Effector memory CD4-positive, alpha-beta T cell (primary cell): Measurements from ENCODE around the gene IL31.

ENCODE experiments used
- DNase-seq, 3 donors: peaks; one replicate each; pipeline ENCODE4 v3.0.0-alpha.2; 2020
- H3K27ac ChIP-seq: 2 replicates; pipeline ENCODE4 v1.7.0; 2013; ENCODE audit warnings: mild to moderate bottlenecking, low read length, moderate library complexity; ENCODE audit not compliant: insufficient read depth, poor library complexity, severe bottlenecking
- H3K27me3 ChIP-seq: replicated peaks from 2 replicates; pipeline ENCODE4 v1.7.0; 2013; ENCODE audit warnings: mild to moderate bottlenecking, low read length; ENCODE audit not compliant: insufficient read depth, control insufficient read depth, poor library complexity, severe bottlenecking
- H3K36me3 ChIP-seq: 2 replicates; pipeline ENCODE4 v1.7.0; 2013; ENCODE audit warnings: mild to moderate bottlenecking, low read length, moderate library complexity; ENCODE audit not compliant: control insufficient read depth, insufficient read depth
- H3K4me1 ChIP-seq: 2 replicates; pipeline ENCODE4 v1.7.0; 2013; ENCODE audit warnings: low read length, mild to moderate bottlenecking; ENCODE audit not compliant: control insufficient read depth, insufficient read depth, poor library complexity, severe bottlenecking
- H3K4me3 ChIP-seq: 2 replicates; pipeline ENCODE4 v1.7.0; 2013; ENCODE audit warnings: low read length, low read depth, mild to moderate bottlenecking; ENCODE audit not compliant: insufficient read depth, poor library complexity, severe bottlenecking
- H3K9me3 ChIP-seq: 2 replicates; pipeline ENCODE4 v1.7.0; 2013; ENCODE audit warnings: mild to moderate bottlenecking, low read length, moderate library complexity; ENCODE audit not compliant: control insufficient read depth

The IL31 gene

GRCh38 chr12:122135437-122136031 is 38.5 kb downstream of the IL31 start:
- Histone ChIP-seq H3K36me3 (peaks cover 41% of the 10 kb centered on the region), H3K27ac (no peak overlapping the region), H3K27me3 (no peaks in the 10 kb centered on the region), H3K4me3 (no peak overlapping the region), H3K4me1 (no peaks in the 10 kb centered on the region), H3K9me3 (no peaks in the 10 kb centered on the region)
- DNase-seq, result no peak

GRCh38 chr12:122133192-122133950 is 40.6 kb downstream of the IL31 start:
- no peaks in the 10 kb centered on the region for H3K9me3 ChIP-seq
- no peaks in the 10 kb centered on the region for H3K27me3 ChIP-seq
- no peak for DNase-seq
- H3K36me3 ChIP-seq, result peaks cover 54% of the 10 kb centered on the region
- no peak overlapping the region for H3K4me3 ChIP-seq
- H3K4me1 ChIP-seq, result no peaks in the 10 kb centered on the region
- no peak overlapping the region for H3K27ac ChIP-seq

GRCh38 chr12:122130150-122130549 is 43.9 kb downstream of the IL31 start:
- no peaks in the 10 kb centered on the region for H3K9me3 ChIP-seq
- no peaks in the 10 kb centered on the region for H3K4me1 ChIP-seq
- H3K36me3 ChIP-seq, result peaks cover 64% of the 10 kb centered on the region
- H3K27me3 ChIP-seq, result no peaks in the 10 kb centered on the region
- no peak for DNase-seq
- H3K27ac ChIP-seq, result no peak overlapping the region
- no peak overlapping the region for H3K4me3 ChIP-seq

GRCh38 chr12:122129131-122129530 is 44.9 kb downstream of the IL31 start:
- Histone ChIP-seq H3K9me3 (no peaks in the 10 kb centered on the region), H3K36me3 (peaks cover 63% of the 10 kb centered on the region), H3K4me3 (no peak overlapping the region), H3K27ac (no peak overlapping the region), H3K27me3 (no peaks in the 10 kb centered on the region), H3K4me1 (no peaks in the 10 kb centered on the region)
- DNase-seq, result no peak

DNA sequence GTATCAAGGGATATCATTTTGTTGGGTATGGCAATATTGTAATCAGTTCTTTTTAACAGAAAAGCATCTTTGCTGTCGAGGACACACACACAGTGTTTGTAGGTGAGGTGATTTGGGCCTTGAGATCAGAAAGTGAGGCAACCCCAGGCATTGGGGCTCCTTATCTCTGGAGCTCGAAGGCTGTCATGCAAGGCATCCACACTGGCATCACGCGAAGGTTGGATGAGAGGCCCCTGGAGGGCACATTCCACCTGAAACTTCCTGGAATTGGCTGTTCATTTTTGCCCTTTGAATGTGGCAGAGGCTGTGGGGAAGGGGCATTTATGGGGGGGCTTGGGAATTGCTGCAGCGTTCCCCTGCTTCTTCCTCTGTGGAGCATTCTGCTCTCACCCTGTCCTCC is 45.5 kb downstream of the IL31 start:
- Histone ChIP-seq H3K9me3 (no peaks in the 10 kb centered on the region), H3K4me3 (no peak overlapping the region), H3K4me1 (peaks cover under 1% of the 10 kb centered on the region), H3K27ac (no peak overlapping the region), H3K36me3 (peaks cover 57% of the 10 kb centered on the region), H3K27me3 (no peaks in the 10 kb centered on the region)
- DNase-seq, result no peak

DNA sequence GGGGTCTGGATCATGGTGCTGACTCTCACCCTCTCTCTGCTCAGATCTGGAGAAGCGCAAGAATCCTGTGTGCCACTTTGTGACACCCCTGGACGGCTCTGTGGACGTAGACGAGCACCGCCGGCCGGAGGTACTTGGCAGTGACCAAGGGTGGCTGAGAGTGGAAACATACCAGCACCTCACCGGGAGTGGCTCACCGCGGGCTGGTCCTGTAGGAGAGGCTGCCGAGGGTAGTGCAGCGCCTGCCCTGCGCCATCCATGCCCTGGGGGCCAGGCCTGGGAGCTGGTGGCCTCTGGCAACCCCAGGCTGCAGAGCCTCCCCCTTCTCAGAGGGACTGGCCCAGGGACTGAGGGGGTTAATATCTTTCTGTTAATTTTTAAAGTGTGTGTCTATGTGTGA is 46.2 kb downstream of the IL31 start:
- DNase-seq, result no peak
- H3K27ac ChIP-seq, result no peak overlapping the region
- H3K4me1 ChIP-seq, result peaks cover 6% of the 10 kb centered on the region
- H3K27me3 ChIP-seq, result no peaks in the 10 kb centered on the region
- no peaks in the 10 kb centered on the region for H3K9me3 ChIP-seq
- no peak overlapping the region for H3K4me3 ChIP-seq
- H3K36me3 ChIP-seq, result peaks cover 51% of the 10 kb centered on the region

DNA sequence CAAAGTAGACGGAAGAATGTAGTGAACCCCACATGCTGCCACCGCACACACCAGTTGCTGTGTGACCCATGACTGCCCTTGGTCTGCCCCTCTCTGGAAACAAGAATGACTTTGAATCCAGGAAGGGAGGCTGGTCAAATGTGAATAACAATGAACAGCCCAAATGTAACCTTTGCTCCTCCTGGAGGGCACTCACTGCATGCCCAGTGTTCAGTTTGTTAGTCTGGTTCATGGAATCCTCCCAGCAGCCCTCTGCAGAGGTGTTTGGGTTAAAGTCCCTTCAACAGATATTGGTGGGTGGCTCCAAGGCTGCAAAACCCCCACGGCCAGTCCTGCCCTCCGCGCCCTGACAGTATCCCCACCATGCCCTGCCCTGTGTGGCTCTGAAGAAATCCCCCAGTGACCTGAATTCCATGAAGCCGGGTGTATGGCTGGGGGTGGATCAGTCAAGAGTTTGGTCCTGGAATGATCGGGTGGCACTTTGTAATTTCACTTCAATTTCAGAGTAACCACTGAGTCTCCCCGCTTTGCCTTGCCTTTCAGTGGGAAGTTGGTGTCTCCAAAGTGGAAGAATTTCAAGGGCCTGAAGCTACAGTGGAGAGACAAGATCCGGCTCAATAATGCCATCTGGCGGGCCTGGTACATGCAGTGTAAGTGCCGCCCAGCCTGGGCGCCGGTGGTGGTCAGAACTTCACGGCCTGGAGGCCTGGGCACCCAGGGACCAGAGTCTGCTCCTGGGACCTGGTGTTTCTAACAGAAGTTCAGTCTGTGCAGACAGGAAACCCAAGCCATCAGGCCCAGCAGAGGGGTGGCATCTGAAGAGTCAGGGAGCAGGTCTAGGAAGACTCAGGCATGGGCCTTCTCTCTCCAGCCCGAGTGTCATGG is 47.1 kb downstream of the IL31 start:
- no peak for DNase-seq
- peaks cover 43% of the 10 kb centered on the region for H3K36me3 ChIP-seq
- no peak overlapping the region for H3K27ac ChIP-seq
- H3K9me3 ChIP-seq, result no peaks in the 10 kb centered on the region
- no peaks in the 10 kb centered on the region for H3K27me3 ChIP-seq
- peaks cover 6% of the 10 kb centered on the region for H3K4me1 ChIP-seq
- no peak overlapping the region for H3K4me3 ChIP-seq

DNA sequence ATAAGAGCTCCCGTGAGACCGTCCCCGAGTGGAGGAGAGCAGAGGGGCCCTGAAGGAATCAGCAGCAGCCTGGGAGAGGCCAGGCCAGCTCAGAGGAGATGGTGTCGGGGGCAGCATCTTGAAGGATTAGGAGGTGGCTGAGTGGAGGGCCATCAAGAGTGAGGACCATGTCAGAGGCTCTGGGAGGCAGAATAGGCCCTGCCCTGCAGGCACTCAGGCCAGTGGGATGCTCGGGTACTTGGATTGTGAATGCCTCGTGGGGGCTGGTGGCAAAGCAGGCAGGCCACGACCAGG is 47.7 kb downstream of the IL31 start:
- DNase-seq, result no peak
- Histone ChIP-seq H3K4me1 (peaks cover 6% of the 10 kb centered on the region), H3K27me3 (no peaks in the 10 kb centered on the region), H3K9me3 (no peaks in the 10 kb centered on the region), H3K36me3 (peaks cover 39% of the 10 kb centered on the region), H3K4me3 (no peak overlapping the region), H3K27ac (no peak overlapping the region)

DNA sequence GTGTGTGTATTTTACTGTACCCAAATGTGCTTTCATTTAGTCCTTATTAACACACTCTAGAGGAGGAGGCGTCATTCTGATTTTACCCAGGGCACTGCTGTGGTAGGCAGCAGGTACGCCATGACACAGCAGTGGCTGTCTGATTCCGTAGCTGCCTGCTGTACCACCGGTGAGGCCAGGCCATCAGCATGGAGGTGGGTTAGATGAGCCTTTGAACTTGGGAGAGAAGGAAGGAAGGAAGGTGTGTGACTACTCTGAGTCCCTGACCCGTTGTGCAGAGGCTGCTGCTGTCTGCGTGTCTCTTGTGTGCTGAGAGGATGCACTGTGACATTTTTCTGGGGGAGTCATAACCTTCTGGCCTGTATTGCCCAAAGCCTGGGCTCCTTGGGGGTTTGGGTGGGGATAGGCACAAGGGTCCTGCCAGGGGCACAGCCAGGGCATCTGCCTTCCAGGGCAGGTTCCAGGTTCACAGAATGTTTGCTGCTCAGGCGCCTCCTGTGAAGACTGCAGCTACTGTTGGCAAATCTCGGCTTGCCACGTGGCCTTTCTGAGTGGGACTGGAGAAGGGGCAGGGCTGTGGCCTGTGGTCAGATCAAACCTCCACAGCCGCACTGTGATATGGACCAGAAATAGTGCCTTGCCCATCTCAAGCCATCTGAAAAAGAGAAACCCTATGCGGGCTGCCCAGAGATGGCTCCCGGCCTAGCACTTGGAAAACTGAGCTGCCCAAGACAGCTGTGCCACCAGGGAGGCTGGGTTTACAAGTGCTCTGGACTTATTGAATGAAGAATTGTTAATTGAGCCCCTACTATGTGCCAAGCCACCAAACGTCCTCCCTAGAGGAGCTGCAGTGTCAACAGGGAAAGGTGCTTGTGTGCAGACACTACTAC is 48.3 kb downstream of the IL31 start:
- Histone ChIP-seq H3K27ac (no peak overlapping the region), H3K4me3 (no peak overlapping the region), H3K9me3 (no peaks in the 10 kb centered on the region), H3K4me1 (peaks cover 6% of the 10 kb centered on the region), H3K27me3 (no peaks in the 10 kb centered on the region), H3K36me3 (peaks cover 34% of the 10 kb centered on the region)
- no peak for DNase-seq
